Putamen (tissue), 1 donor: ENCODE measurements around the gene FRMD4B.
A peak's percentile ranks its signal among the peaks of the same experiment; 100 is the strongest.
"Not testable (repeated sequence)": the region's sequence is repeated elsewhere in the genome, so short reads cannot be mapped to it uniquely, and the experiment has no call there.

Experiments
- DNase-seq: peaks from one replicate; pipeline ENCODE4 v3.0.0-alpha.2; 2016; ENCODE audit warnings: low spot score

Gene FRMD4B

DNA sequence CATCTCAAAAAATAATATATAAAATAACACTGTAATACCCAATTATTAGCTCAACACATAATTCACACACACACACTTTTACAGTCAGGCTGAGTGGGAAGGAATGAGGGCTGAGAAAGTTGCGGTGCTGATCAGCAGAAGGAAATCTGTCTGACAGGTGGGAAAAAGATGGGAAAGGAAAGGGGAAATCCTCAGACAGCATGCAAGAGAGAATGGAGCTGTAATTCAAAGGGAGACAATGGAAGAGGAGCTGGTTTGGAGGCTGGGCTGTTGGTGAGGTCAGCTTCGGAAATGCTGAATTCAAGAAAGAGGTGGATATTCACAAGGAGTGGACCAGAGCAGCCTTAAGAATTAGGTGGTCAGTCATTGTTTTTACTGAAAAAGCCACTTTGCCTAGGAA is 141.8 kb downstream of the FRMD4B start:
- no peak for DNase-seq

DNA sequence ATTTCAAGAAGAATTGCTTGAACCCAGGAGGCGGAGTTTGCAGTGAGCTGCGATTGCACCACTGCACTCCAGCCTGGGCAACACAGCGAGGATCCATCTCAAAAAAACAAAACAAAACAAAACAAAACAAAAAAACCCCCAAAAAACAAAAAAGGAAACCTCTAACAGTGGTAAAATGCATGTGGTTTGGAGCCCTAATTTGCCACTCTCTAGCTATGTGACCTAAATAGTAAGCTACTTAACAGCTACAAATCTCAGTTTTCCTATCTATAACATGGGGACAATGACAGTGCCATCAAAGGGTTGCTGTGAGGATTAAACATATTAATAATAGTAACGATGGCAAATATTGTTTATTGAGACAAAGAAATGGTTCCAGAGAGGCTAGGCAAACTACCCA is 144.1 kb downstream of the FRMD4B start:
- no peak for DNase-seq

DNA sequence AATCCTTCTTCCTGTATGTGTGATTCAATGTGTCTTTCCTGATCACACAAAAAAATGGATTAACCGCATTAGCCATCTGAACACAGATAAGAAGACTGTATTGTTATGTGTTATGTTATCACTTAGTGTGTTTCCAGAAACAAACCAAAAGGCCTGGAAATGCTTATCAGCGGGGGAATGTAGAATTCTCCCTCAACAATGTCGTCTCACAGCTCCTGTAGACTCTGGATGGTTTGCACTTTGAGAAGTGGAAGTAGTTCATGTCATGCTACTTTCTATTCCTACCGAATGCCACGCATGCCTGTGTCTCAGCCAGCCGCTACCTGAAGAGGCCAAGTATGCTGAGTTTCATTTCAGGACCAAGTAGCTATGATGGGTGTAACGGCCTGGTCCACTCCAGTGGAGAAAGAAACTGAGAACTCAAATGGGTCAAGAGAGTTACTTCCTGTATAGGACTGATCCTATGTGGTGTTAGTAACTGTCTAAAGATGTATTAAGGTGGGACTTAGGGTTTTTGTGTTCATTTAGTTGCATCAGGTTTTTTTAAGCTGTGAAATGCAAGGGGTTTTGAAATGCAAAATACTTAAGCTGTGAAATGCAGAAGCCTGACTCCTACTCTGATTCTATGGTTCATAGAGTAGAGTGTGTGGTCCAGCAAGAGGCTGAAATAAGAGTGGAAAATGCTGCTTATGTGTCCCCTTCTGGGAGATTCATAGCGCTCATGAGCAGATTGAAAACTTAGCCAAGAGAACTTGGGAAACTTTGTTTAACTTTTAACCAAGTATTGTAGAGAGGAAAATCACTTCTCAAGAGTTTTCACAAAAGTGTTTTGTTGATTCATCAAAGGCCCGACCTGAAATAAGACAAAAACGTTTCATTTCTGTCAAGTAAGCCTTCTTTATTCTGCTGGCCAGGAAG is 145.0 kb downstream of the FRMD4B start:
- no peak for DNase-seq

DNA sequence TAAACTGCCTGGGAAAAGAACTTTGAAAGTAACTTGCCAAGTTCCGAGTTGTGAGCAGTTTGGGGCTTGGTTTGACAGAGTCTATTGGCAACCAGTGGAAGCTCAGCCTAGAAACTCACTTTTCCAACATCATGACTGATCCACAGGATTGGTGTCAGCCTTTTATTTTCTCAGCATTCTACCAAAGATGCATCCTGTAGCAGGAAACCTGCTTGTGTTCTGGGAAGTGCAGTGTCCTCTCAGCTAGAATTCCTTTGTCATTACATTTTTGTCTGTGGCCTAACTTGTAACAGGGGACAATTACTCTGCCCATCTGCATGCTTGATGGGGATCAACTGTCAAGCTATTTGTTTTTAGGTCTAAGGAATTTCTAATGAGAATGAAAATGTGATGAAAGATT is 146.8 kb downstream of the FRMD4B start:
- no peak for DNase-seq

DNA sequence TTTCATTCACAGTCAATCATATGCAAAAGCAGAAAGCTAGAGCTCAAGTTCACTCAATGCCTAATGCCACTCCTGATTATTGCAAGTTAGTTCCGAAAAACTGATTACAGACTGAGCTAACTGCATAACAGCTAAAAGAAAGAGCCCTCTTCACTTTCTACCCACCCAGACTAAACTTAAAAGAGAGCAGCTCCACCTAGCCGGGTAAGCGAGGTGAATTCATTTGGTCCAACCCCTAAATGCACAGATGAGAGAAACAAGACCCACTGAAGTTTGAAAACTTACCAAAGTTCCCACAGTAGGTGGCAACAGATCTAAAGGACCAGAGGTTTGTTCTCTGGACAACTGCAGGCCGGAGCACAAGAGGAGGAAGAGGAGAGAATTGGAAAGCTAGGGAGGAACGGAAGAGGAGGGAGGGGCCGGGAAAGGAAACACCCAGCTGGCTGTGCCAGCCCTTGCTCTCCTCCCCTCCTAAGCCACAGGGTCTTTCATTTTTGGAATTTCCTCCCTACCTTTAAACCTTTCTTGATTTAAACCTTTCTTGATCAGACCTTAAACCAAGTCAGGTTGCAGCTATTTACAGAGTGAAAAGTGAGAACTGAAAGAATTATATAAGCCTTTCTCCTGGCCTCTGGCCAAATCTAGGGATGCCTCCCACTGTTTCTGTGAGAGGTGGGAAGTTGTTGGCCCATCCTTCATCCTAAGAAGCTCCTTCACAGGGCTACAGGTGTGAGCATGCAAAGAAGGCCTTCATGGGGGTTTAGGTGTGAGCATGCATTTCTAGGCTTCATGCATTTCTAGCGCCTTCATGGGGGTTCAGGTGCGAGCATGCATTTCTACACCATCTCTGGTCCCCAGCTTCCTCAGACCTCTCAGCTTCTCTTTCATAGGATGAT is 148.8 kb downstream of the FRMD4B start:
- DNase-seq, result peak; percentile 49

DNA sequence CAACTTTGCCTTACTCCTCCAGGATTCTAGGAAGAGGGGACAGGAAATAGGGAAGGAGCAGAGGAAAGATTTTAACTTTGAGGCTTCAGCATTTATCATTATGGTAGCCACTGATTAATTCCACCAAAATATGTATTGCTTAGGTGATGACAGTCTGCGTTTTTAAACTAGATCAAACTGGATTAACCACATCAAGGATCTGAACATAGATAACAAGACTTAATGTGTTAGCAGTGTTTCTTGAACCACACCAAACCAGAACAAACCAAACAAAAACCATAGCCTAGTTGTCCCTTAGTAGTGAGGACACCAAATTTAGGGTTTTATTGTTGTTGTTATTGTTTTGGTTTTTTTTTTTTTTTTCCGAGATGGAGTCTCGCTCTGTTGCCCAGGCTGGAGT is 150.0 kb downstream of the FRMD4B start:
- no peak for DNase-seq

DNA sequence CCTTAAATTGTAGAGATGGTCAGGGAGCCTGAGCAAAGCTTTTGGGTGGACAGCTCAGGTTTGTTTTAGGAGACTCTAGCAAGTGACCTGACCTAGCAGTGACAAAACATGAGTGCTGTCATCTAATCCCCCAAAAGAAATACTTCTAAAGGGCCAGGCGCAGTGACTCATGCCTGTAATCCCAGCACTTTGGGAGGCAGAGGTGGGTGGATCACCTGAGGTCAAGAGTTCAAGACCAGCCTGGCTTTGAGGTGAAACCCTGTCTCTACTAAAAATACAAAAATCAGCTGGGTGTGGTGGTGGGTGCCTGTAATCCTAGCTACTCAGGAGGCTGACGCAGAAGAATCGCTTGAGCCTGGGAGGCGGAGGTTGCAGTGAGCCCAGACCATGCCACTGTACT is 150.7 kb downstream of the FRMD4B start:
- not testable (repeated sequence) for DNase-seq

DNA sequence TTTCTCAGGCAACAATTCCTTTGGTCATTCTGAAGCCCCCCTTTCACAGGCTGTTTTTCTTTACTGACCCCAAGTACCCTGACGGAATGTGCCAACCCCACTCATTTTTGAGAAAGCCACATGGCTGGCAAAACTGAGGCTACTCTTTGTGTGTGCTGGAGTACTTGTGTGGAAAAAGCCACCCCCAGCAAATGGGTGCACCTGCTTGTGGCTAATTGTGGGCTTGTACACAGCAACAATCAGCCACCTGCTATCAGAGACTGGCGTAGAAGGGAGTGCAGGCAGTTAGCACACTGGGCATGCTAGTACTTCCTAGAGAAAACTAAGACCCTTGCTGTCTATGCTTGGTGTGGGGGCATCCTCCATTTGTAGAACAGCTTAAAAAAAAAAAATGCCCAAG is 153.4 kb downstream of the FRMD4B start:
- no peak for DNase-seq

DNA sequence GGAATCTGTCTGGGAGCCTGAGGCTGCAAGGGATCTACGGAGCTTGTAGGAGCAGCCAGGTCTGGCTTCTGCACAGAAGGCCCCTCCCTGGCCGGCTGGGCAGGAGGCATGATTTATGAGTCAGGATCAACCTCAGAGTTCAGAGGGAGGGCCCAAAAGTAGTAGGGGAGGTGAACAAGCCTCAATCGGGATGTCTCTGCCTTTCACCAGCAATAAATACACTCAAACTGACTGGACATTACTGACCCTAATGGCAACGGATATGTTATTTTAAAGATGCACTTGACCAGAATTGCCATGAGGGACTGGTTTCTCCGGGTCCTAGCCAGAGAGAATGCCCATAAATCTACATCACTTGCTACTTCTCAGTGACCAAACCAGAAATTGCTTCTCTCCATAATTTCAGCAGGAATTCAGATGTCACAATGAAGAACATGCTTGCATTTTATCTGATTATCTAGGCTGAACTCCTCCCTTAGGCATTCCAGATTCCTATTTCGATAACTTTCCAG is 153.9 kb downstream of the FRMD4B start:
- no peak for DNase-seq

DNA sequence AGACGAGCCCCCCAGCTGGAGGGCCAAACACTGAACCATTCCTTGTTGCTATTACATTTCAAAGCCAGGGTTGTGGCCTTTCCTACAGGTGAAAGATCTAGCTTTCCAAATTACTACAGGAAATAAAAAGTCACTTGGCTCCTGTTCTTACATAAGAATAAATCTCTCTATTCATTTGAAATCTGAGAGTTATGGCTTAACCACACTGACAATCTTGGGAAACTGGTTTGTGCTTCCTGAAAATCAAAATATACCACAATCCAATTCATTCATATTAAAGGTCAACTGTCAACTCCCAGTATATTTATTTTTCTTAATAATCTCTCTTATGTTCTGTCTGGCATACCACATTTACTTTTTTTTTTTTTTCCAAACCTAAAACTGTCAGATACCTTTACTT is 159.8 kb downstream of the FRMD4B start:
- DNase-seq, result no peak

DNA sequence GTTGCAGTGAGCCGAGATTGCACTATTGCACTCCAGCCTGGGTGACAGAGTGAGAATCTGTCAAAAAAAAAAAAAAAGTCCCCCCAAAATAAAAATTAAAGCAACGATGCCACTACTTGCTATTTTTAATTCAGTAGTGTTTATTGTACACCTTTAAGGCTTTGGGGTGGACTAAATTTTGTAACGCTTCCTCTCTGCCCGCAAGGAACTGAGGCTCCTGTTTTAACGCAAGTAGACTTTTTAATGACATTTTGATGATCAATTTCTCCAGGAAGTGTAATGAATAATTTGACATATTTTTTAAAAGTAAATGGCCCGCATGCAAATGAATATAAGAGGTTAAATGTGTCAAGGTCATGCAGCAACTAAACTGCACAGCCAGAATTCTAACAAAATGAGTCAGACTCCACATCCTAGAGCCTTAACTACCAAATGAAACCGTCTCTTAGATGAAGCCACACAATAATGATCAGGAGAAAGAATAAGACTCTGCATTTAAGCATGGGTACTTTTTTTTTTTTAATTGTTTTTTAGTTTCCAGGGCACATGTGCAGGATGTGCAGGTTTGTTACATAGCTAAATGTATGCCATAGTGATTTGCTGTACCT is 166.7 kb downstream of the FRMD4B start:
- no peak for DNase-seq

DNA sequence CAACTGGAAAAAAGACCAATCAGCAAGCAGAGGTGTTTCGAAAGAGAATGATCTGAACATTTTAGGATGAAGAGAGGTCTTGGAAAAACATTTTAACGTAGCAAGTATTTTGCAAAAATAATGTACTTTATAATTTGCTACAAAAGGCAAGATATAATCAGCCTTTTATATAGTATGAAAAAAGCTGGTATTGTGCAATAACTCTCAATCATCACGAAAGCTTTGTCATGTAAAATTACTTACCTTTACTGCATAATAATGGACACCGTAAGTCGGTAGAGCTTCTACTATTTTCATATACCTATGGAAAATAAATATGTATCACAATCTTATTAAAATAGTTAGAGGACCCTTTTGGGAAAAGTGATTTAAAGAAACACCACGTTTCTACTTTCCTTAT is 167.8 kb downstream of the FRMD4B start:
- no peak for DNase-seq

DNA sequence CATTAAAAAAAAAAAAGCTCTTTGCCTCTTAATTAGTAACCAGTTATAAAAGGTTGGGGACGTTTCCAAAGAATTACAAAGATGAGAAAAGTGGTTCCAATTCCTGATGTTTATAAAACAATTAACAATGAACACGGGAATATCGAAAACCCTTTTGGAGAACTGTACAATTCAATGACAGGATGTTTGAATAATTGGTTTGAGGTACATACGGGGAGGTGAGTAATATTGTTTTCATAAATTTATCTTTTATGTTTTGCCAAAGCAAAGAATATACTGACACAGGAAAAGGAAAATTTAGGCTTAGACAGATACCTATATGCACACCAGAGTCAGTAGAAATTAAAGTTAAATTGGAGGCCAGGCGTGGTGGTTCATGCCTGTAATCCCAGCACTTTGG is 168.9 kb downstream of the FRMD4B start:
- no peak for DNase-seq

DNA sequence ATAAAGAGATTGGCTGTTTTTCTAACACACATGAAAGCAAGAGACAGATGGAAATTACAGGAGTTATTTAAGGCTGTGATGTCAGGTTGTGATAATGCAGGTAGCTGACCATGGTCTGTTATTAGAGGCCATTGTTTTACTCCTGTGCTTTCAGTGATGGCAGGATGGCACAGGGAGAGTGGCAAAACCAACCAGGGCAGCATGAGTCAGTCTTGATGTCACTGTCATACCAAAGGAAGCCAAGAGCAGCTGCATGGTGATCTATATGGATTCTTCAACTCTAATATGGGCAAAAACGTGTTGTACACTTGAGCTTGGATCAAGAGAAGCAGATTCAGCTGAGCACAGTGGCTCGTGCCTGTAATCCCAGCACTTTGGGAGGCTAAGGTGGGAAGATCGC is 171.6 kb downstream of the FRMD4B start:
- DNase-seq, result no peak

DNA sequence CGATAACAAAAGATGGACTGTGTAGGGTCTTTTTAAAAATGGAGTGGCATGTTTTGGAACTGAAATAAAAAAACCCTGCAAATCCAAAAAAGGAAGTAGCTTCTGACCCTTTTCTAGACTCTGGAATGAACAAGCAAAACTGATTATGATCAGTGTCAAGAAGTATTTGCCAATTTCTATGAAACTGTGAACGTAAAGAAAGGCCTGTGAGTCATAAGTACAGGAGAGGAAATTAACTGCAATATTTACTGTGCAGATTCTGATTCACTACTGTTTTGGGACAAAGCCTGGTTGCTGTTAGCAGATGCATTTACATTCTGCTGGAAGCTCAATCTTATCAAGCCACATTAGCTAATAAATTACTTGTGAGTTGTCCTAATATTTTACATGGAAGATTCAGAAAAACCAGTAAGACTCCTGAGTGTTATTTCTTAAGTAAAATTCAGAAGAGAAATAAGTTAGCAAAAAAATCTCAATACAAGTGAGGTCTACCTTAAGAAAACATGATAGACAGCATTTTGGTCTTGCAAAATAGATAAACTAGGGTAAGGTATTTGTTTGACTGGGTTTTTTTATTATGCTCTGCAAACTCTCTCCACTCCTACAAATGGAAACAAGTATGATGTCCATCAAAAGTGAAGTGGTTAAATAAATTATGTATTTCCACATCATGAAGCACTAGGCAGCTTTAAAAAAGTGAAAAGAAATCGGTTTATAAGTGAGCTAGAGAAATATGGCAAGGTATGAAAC is 173.3 kb downstream of the FRMD4B start:
- DNase-seq, result no peak

DNA sequence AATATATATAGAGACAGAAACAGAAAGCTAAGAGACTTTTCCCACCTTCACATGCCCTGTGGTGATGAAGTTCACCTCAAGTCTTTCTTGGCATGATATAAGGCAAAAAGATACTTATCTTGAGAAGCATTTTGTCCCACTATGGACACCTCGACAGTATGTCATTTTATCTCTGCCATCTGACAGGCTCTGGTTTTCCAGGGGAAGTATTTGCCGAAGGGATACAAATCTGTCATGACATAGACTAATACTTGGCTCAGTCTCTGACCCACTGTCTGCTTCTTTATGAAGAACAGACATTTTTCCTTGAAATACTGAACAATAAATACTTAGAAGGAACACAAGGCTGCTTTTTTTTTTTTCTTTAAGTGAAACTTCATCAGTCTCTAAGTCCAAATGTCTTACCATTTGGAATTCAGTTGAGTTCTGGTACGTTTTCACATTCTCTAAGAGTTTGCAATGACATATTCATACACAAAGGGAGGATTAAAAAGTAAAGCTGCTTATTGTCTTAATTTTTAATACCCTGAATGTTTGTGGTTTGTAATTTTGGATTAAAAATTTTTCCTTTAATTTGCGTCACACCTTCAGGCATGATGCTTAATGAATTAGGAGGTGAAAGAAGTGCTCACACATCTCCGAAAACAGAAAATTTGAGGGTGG is 175.7 kb downstream of the FRMD4B start:
- DNase-seq, result no peak

DNA sequence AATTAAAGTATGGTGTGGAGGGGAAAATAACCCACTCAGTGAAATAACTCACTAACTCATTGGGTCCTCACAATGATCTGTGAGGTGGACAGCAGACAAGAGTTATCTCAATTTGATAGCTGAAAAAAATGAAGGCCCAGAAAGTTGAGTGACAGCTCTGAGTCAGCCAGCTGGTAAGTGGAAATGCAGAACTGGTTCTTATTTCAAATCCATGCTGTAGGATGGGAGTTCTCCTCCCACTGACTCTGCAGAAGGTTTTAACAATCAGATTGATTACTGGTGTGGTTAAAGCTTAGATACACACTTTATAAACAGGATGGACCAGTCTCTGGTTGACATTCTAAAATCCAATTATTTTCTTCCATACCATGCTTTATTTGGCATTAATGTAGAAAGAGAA is 176.5 kb downstream of the FRMD4B start:
- DNase-seq, result no peak

DNA sequence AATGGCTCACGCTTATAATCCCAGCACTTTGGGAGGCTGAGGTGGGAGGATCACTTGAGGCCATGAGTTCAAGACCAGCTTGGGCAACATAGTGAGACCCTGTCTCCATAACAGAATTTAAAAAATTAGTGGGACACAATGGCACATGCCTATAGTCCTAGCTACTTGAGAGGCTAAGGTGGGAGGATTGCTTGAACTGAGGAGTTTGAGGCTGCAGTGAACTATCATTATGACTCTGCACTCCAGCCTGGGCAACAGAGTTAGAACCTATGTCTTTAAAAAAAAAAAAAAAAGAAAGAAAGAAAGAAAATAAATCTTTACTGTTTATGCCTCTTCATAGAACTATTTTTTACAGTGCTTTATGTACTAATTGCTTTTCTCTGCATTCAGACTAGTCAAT is 178.9 kb downstream of the FRMD4B start:
- DNase-seq, result no peak

DNA sequence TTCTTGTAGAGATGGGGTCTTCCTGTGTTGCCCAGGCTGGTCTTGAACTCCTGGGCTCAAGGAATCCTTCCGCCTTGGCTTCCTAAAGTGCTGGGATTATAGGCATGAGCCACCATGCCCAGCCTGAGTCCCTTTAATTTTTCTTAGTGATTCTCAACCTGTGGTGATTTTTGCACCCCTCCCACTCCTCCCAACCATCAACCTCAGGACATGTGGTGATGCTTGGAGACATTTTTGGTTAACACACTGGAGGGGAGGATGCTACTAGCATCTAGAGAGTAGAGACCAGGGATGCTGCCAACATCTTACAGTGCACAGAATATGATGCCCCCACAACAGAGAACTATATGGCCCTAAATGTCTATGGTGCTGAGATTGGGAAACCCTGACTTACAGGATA is 180.5 kb downstream of the FRMD4B start:
- DNase-seq, result no peak

DNA sequence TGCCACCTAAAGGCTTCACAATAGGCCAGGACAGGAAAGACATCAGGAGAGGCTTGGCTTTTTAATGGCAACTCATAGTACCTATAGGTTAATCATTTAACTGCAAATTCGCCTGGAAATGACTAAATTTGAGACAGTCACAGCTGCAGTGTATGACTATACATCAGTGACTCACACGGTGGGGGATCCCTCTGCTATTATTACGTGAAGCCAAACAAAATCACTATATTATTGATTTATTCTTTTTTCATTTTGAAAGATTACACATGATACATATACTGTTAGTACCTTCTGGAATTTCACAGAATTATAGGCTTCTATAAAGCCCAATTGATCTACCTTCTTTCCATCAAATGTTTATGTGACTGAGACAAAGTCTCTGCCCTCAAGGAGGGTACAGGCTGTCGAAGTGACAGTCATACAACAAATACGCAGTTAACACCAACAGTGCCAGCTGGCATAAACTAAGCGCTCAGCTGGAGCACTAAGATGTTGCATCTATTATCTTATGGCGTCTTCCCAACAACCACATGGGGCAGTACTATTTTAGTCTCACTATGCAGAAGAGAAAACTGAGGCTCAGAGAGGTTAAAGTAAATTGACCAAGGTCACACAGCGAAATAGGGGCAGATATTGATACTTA is 181.5 kb downstream of the FRMD4B start:
- DNase-seq, result no peak
